Sigmoid colon (tissue), 7 donors: ENCODE results near the gene GOSR1. TPM values are rescaled to one million over a fixed set of nuclear protein-coding genes. Genes with fewer than 3 reads are reported as not detected.

Source experiments
- DNase-seq: peaks from one replicate; pipeline ENCODE4 v3.0.0-alpha.2; 2019
- H3K27ac ChIP-seq, 4 donors: fragments of 200-600 bp; sonication (generic); one replicate each; pipeline ENCODE4 v1.5.1; 2016 to 2019; ENCODE audit warnings: mild to moderate bottlenecking in 1 of 4
- H3K27me3 ChIP-seq, 3 donors: fragments of 200-600 bp; sonication (generic); one replicate each; pipeline ENCODE4 v1.5.1; 2019; ENCODE audit warnings: mild to moderate bottlenecking in 1 of 3
- H3K36me3 ChIP-seq, 4 donors: fragments of 200-600 bp; sonication (generic); one replicate each; pipeline ENCODE4 v1.5.1; 2016 to 2019
- H3K4me1 ChIP-seq, 4 donors: fragments of 200-600 bp; sonication (generic); one replicate each; pipeline ENCODE4 v1.5.1; 2017 to 2019
- H3K4me3 ChIP-seq, 4 donors: fragments of 200-600 bp; sonication (generic); one replicate each; pipeline ENCODE4 v1.5.1; 2017 to 2019; ENCODE audit warnings: mild to moderate bottlenecking in 2 of 4, moderate library complexity in 1 of 4
- H3K9me3 ChIP-seq, 4 donors: fragments of 200-600 bp in 3 of 4; sonication (generic) in 3 of 4; one replicate each; pipeline versions ENCODE4 v1.5.1 to v1.6.1; 2013 to 2019
- EP300 ChIP-seq, 4 donors: sonication (generic); formaldehyde crosslinking; IDR thresholded peaks; one replicate each; pipeline ENCODE4 v1.6.1; 2017; ENCODE audit warnings: antibody characterized with exemption in 4 of 4
- POLR2A ChIP-seq, 2 donors: fragments of 450-650 bp; IDR thresholded peaks; one replicate each; pipeline ENCODE4 v1.6.1; 2016; ENCODE audit warnings: antibody characterized with exemption in 2 of 2, mild to moderate bottlenecking in 2 of 2, moderate library complexity in 2 of 2
- POLR2AphosphoS5 ChIP-seq, 4 donors: sonication (generic); formaldehyde crosslinking; IDR thresholded peaks; one replicate each; pipeline ENCODE4 v1.6.1; 2017; ENCODE audit warnings: antibody characterized with exemption in 4 of 4
- WGBS, 2 donors: extraction: QIAGEN DNeasy Blood & Tissue Kit; methylation state at CpG; one replicate each; pipeline ENCODE4 v1.1.7; 2013; 5-methylcytosine and 5-hydroxymethylcytosine counted together
- intact Hi-C: fragments of 100-400 bp; cut with DNase I; formaldehyde crosslinking; loops from one replicate; pipeline ENCODE4 v1.15.1; 2023
- polyA plus RNA-seq, 3 donors: library from polyadenylated mRNA; stranded (reverse); fragments of 200-250 nt; gene quantifications; one replicate each; pipeline ENCODE4 v1.2.3, GENCODE V29; 2013
- total RNA-seq, 4 donors: library from RNA; depleted of rRNA; stranded (reverse); fragments of >200 nt; gene quantifications; one replicate each; pipeline ENCODE4 v1.1.0, GENCODE V29; 2016
- TF ChIP-seq, protein P1 (sequence below), 4 experiments: fragments of 450-650 bp in 3 of 4; fragments of 200-600 bp in 1 of 4; IDR thresholded peaks; one replicate each; pipeline ENCODE4 v1.5.1; 2016 to 2019; ENCODE audit warnings: antibody characterized with exemption in 4 of 4, mild to moderate bottlenecking in 3 of 4, moderate library complexity in 2 of 4
- donor health status: healthy with polysubstance abuse.
- donor health status: Bipolar disorder and iron deficiency.
- donor health status: healthy.

GOSR1 gene
- total and polyA plus RNA-seq, 7 donors = 11.4 to 51.3 (median 28.2) TPM

DNA sequence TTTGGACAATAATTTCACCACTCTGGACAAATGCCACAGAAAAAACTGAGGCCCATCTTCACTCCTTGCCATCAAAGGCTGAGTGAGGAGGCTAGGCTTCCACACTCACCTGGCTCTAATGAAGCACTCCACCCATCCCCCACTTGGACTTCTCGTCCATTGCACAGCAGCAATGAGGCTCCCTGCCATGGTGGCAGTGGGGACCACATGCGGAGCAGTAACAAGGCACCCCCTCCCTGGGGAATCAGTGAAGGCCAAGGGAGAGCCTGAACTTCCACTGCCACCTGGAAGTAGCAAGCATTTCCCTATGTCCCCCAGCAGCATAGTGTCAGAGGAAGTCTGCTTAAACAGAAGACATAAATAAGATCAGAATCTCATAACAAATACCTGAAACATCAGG, 2.0 kb upstream of the GOSR1 start:
- intact Hi-C loops = loop anchor here (10.0 kb wide), 1 partner anchor 240 kb away; no protein-coding TSS in a partner anchor
- Histone ChIP-seq H3K27me3 (no peaks in the 10 kb centered on the region), H3K4me1 (peaks cover 0 to 22% (median 16%) of the 10 kb centered on the region in 4 donors), H3K9me3 (no peaks in the 10 kb centered on the region), H3K36me3 (peaks cover 0 to 9% (median 0%) of the 10 kb centered on the region in 4 donors), H3K4me3 (no peak overlapping the region), H3K27ac (no peak overlapping the region)
- WGBS, 2 donors = 93 to 97% methylated on average over 2 of the region's 2 CpGs
- TF ChIP-seq, protein P1, sequence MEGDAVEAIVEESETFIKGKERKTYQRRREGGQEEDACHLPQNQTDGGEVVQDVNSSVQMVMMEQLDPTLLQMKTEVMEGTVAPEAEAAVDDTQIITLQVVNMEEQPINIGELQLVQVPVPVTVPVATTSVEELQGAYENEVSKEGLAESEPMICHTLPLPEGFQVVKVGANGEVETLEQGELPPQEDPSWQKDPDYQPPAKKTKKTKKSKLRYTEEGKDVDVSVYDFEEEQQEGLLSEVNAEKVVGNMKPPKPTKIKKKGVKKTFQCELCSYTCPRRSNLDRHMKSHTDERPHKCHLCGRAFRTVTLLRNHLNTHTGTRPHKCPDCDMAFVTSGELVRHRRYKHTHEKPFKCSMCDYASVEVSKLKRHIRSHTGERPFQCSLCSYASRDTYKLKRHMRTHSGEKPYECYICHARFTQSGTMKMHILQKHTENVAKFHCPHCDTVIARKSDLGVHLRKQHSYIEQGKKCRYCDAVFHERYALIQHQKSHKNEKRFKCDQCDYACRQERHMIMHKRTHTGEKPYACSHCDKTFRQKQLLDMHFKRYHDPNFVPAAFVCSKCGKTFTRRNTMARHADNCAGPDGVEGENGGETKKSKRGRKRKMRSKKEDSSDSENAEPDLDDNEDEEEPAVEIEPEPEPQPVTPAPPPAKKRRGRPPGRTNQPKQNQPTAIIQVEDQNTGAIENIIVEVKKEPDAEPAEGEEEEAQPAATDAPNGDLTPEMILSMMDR (IDR thresholded peaks at IDR 0.05) = no peak
- TF ChIP-seq POLR2AphosphoS5 (IDR thresholded peaks at IDR 0.05) (no peak), POLR2A (IDR thresholded peaks at IDR 0.05) (no peak), EP300 (IDR thresholded peaks at IDR 0.05) (no peak)
- DNase-seq = no peak

DNA sequence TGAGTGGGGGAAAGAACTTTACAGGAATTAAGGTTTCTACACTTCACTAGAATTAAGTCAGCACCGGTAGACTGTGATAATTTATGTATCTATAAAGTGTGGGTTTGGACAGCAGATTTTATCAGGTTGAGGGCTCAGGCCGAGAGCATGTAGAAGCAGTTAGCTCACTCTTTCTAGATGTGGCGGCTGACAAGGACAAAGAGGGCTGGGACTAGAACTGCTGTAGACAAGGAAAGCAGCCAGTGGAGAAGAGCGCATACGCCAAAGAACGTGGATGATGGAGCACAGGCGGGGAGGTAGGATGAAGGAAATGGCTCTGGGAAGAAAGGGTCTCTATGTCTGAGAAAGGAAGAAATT, 504 bp upstream of the GOSR1 start:
- Histone ChIP-seq H3K27me3 (no peaks in the 10 kb centered on the region), H3K9me3 (no peaks in the 10 kb centered on the region), H3K36me3 (peaks cover 0 to 24% (median 8%) of the 10 kb centered on the region in 4 donors), H3K27ac (peak overlapping the region; percentile 90 to 94 (median 94)), H3K4me3 (peak overlapping the region; percentile 74 to 100 (median 84)), H3K4me1 (peaks cover 0 to 22% (median 16%) of the 10 kb centered on the region in 4 donors)
- no peak for DNase-seq
- TF ChIP-seq POLR2AphosphoS5 (IDR thresholded peaks at IDR 0.05) = no peak
- TF ChIP-seq, protein P1 (IDR thresholded peaks at IDR 0.05) = no peak
- TF ChIP-seq EP300 (IDR thresholded peaks at IDR 0.05) = no peak
- TF ChIP-seq POLR2A (IDR thresholded peaks at IDR 0.05) = no peak
- intact Hi-C loops = loop anchor here (1.0 to 10.0 kb wide), 2 partner anchors 124 to 238 kb away; no protein-coding TSS in a partner anchor
- WGBS, 2 donors = 19 to 21% methylated on average over 7 of the region's 7 CpGs

DNA sequence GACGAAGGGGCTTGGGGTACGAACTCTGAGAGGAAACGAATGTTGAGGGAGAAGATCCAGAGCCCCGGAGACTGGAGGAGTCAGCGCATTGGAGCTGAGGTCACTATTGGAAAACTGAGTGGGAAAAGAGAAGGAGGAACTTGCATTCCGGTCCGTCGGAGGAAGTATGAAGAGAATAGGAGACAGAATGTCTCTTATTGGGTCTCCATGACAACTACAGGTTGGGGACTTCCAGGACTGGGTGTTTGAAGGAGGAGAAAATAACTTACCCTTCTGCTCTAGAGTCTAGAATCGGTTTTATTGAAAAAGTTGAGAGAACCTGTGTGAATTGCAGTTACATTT, 537 bp downstream of the GOSR1 start:
- H3K4me3 ChIP-seq = peak overlapping the region; percentile 74 to 100 (median 84)
- H3K36me3 ChIP-seq = peaks cover 3 to 34% (median 8%) of the 10 kb centered on the region in 4 donors
- TF ChIP-seq POLR2A (IDR thresholded peaks at IDR 0.05) (no peak), POLR2AphosphoS5 (IDR thresholded peaks at IDR 0.05) (no peak), EP300 (IDR thresholded peaks at IDR 0.05) (no peak)
- 0% methylated on average over 9 of the region's 9 CpGs for WGBS, 2 donors
- peak overlapping the region; percentile 90 to 94 (median 94) for H3K27ac ChIP-seq
- intact Hi-C loops = loop anchor here (1.0 to 10.0 kb wide), 2 partner anchors 123 to 237 kb away; no protein-coding TSS in a partner anchor
- no peaks in the 10 kb centered on the region for H3K27me3 ChIP-seq
- no peaks in the 10 kb centered on the region for H3K9me3 ChIP-seq
- H3K4me1 ChIP-seq = peaks cover 0 to 22% (median 16%) of the 10 kb centered on the region in 4 donors
- no peak for DNase-seq

DNA sequence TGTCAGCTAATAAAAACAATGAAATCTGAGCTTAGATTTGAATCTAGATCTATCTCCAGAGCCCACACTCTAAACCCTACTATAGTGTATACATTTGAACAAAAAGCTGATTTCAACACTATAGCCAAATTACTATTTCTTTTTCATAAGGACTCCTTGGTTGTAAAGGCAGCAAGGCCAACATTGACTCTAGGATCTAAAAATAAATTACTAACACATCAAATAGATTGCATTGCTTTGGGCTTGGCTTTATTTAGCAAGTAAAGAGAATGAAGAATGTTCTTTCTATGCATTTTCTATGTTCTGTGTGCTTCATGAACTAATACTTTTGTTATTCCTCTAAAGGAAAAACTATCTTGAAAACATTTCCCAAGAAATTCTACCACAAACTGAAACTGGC, 5.3 kb downstream of the GOSR1 start:
- H3K36me3 ChIP-seq = peaks cover 16 to 82% (median 37%) of the 10 kb centered on the region in 4 donors
- H3K27me3 ChIP-seq = no peaks in the 10 kb centered on the region
- peaks cover 0 to 16% (median 13%) of the 10 kb centered on the region in 4 donors for H3K4me1 ChIP-seq
- TF ChIP-seq POLR2A (IDR thresholded peaks at IDR 0.05) (no peak), POLR2AphosphoS5 (IDR thresholded peaks at IDR 0.05) (no peak), EP300 (IDR thresholded peaks at IDR 0.05) (no peak)
- TF ChIP-seq, protein P1 (IDR thresholded peaks at IDR 0.05) = no peak
- H3K9me3 ChIP-seq = no peaks in the 10 kb centered on the region
- DNase-seq = no peak
- no peak overlapping the region for H3K27ac ChIP-seq
- intact Hi-C loops = no loop called here
- no peak overlapping the region for H3K4me3 ChIP-seq

DNA sequence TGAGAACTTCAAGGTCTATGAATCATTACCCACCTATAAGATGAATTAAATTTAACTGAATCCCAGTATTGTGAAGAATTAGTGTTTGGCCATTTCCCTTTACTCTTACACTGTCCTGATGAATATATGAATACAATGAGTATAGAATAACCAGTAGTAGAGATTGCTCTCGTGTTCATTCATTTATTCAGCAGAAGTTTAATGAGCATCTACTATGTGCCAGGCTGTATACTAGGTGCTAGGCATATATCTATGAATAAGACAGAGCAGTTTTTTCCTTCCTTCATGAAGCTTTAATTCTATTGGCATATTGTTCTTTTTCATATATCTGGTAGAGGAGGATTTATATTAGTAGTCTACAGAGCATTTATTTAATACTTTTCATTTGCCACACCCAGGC, 6.0 kb downstream of the GOSR1 start:
- H3K4me3 ChIP-seq = no peak overlapping the region
- no peaks in the 10 kb centered on the region for H3K9me3 ChIP-seq
- H3K27me3 ChIP-seq = no peaks in the 10 kb centered on the region
- no peak for DNase-seq
- WGBS, 2 donors = 97 to 100% methylated on average over 1 of the region's 1 CpG
- H3K36me3 ChIP-seq = peaks cover 16 to 88% (median 40%) of the 10 kb centered on the region in 4 donors
- TF ChIP-seq, protein P1 (IDR thresholded peaks at IDR 0.05) = no peak
- no peak for TF ChIP-seq POLR2A (IDR thresholded peaks at IDR 0.05)
- no peak for TF ChIP-seq EP300 (IDR thresholded peaks at IDR 0.05)
- no peak for TF ChIP-seq POLR2AphosphoS5 (IDR thresholded peaks at IDR 0.05)
- intact Hi-C loops = no loop called here
- peaks cover 0 to 11% (median 10%) of the 10 kb centered on the region in 4 donors for H3K4me1 ChIP-seq
- no peak overlapping the region for H3K27ac ChIP-seq
